Lower leg skin (tissue), 4 donors: ENCODE measurements around the gene PPP1R14D. TPM values are rescaled to one million over a fixed set of nuclear protein-coding genes. Genes with fewer than 3 reads are reported as not detected.

ENCODE experiments used
- DNase-seq, 2 donors: peaks; one replicate each; pipeline ENCODE4 v3.0.0-alpha.2; 2019; ENCODE audit warnings: low spot score in 2 of 2
- H3K4me3 ChIP-seq: fragments of 200-600 bp; sonication (generic); 2 replicates; pipeline ENCODE4 v1.5.1; 2017; ENCODE audit warnings: mild to moderate bottlenecking, low read depth; ENCODE audit not compliant: poor library complexity, severe bottlenecking
- POLR2A ChIP-seq, 2 donors: fragments of 450-650 bp; IDR thresholded peaks; one replicate each; pipeline ENCODE4 v1.6.1; 2016 to 2017; ENCODE audit warnings: antibody characterized with exemption in 2 of 2, mild to moderate bottlenecking in 1 of 2, moderate library complexity in 1 of 2
- WGBS, 2 donors: methylation state at CpG; one replicate each; pipeline ENCODE4 v1.1.5; 2018; 5-methylcytosine and 5-hydroxymethylcytosine counted together
- intact Hi-C: fragments of 100-400 bp; cut with DNase I; formaldehyde crosslinking; loops from one replicate; pipeline ENCODE4 v1.15.0; 2023; ENCODE audit warnings: low total_unique reads
- total RNA-seq, 4 donors: library from RNA; depleted of rRNA; stranded (reverse); fragments of >200 nt; gene quantifications; one replicate each; pipeline ENCODE4 v1.1.0, GENCODE V29; 2016
- TF ChIP-seq, protein P1 (sequence below), 3 donors: fragments of 450-650 bp; IDR thresholded peaks; one replicate each; pipeline ENCODE4 v1.5.1; 2016; ENCODE audit warnings: antibody characterized with exemption in 3 of 3, mild to moderate bottlenecking in 3 of 3, moderate library complexity in 2 of 3

PPP1R14D gene
- total RNA-seq, 4 donors from 2014 or later: 0.65 to 4.8 (median 2.4) TPM; not detected in 1

DNA sequence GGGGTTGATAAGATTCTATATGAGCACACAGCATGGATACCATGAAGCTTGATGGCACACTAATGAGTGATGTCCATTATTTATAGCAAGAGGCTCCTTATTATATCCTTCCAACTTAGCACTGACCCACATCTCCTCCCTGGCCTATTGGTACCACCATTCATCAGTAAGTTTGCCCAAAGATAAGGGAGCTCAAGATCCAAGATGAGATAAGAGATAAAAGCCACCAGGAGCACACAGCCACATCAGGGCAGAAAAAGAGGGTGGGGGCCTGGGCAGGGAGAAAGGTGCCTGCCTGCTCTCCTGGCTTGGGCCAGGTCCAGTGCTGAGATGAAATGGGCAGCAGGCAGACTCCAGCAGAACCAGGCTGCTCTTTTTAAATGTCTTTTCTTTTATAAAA, 4.4 kb upstream of the PPP1R14D start:
- intact Hi-C loops: no loop called here
- DNase-seq: no peak
- H3K4me3 ChIP-seq: no peak overlapping the region
- TF ChIP-seq, protein P1, sequence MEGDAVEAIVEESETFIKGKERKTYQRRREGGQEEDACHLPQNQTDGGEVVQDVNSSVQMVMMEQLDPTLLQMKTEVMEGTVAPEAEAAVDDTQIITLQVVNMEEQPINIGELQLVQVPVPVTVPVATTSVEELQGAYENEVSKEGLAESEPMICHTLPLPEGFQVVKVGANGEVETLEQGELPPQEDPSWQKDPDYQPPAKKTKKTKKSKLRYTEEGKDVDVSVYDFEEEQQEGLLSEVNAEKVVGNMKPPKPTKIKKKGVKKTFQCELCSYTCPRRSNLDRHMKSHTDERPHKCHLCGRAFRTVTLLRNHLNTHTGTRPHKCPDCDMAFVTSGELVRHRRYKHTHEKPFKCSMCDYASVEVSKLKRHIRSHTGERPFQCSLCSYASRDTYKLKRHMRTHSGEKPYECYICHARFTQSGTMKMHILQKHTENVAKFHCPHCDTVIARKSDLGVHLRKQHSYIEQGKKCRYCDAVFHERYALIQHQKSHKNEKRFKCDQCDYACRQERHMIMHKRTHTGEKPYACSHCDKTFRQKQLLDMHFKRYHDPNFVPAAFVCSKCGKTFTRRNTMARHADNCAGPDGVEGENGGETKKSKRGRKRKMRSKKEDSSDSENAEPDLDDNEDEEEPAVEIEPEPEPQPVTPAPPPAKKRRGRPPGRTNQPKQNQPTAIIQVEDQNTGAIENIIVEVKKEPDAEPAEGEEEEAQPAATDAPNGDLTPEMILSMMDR (IDR thresholded peaks at IDR 0.05): no peak
- no peak for TF ChIP-seq POLR2A (IDR thresholded peaks at IDR 0.05)

DNA sequence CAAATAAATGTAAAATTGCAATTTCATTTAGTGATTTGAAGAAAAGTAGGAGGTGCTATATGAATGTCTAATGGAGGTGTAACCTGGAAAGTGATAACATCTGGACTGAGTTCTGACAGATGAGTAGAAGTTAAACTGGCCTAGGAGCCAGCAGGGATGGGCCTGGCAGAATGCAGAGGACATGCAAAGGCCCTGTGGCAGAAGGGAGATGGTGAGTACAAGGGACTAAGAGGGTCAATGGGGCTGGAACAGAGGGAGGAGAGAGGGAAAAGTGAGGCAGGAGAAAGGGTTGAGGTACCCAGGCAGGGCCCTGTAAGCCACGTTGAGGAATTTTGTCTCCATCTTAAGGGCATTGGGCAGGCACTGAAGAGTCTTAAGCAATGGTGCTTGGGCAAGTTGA, 3.4 kb upstream of the PPP1R14D start:
- intact Hi-C loops: no loop called here
- no peak overlapping the region for H3K4me3 ChIP-seq
- DNase-seq: no peak
- WGBS, 2 donors: 82 to 86% methylated on average over 1 of the region's 1 CpG
- no peak for TF ChIP-seq POLR2A (IDR thresholded peaks at IDR 0.05)
- TF ChIP-seq, protein P1 (IDR thresholded peaks at IDR 0.05): no peak

DNA sequence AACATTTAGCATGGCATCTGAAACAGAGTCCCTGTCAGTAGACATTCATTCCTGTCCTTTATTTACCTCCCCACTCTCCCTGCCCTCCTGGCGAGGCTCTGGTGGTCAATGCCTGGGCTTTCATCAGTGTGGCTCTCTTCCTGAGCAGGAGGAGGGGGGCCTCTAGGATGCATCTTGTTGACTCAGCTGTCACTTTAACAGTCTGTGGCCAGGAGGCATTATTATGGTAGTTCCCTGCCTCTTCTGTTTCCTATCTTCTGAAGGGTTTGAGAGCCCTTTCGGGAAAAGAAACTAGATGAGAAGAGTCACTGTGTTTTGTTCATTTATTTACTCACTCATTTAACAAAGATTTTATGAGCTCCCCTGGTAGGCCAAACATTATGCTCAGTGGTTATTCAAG, 2.4 kb upstream of the PPP1R14D start:
- WGBS, 2 donors: 69 to 91% methylated on average over 2 of the region's 2 CpGs
- no peak overlapping the region for H3K4me3 ChIP-seq
- intact Hi-C loops: no loop called here
- TF ChIP-seq POLR2A (IDR thresholded peaks at IDR 0.05): no peak
- TF ChIP-seq, protein P1 (IDR thresholded peaks at IDR 0.05): no peak
- DNase-seq: no peak

DNA sequence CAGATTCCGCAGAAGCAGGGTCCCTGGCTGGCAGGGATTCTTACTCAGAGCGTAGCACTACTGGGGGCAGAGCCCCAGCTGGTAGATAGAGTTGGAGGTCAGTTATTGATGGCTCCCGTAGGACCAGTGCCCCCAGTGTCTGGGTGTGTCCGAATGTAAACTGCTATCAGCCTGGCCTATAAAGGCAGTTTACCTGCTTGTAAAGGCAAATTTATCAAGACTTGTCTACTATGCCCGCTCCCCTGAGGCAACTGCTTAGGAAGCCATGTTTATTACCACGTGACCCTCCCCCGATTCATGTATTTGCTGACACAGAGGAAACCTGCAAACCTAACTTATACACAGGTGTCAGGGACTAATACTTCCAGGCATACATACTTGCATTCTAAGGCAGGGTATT, 607 bp upstream of the PPP1R14D start:
- 70 to 74% methylated on average over 6 to 7 of the region's 7 CpGs for WGBS, 2 donors
- intact Hi-C loops: no loop called here
- DNase-seq: no peak
- TF ChIP-seq POLR2A (IDR thresholded peaks at IDR 0.05): no peak
- TF ChIP-seq, protein P1 (IDR thresholded peaks at IDR 0.05): no peak
- H3K4me3 ChIP-seq: no peak overlapping the region

DNA sequence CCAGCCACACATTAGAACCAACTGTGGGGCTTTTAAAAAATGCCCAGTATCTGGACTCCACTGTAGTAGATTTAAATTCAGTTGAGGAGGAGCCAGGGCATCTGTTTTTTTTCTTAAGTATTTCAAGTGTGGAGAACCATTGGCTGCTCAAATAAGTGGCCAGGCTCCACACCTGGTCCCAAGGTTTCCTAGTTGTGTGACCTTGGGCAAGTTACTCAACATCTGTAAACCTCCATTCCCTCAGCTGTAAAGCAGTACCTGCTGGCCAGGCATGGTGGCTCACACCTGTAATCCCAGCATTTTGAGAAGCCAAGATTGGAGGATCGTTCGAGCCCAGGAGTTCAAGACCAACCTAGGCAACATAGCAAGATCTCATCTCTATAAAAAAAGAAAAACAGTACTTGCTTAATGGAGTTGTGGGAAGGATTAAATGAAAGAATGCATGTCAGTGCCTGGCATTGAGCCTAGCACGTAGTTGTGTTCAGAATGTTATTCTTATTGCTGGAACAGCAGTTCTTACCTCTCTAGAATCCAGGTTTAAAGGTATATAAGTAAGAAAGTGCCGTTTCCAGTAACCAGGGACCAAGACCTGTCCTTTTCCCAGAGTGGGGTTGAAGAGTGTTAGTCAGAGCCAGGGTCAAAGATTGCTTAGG, 2.0 kb downstream of the PPP1R14D start:
- DNase-seq: no peak
- 60 to 87% methylated on average over 4 of the region's 4 CpGs for WGBS, 2 donors
- intact Hi-C loops: no loop called here
- no peak overlapping the region for H3K4me3 ChIP-seq
- no peak for TF ChIP-seq POLR2A (IDR thresholded peaks at IDR 0.05)
- TF ChIP-seq, protein P1 (IDR thresholded peaks at IDR 0.05): no peak
